ENCODE data around the gene TTC39C. TPM values are rescaled to one million over a fixed set of nuclear protein-coding genes. Genes with fewer than 3 reads are reported as not detected.
"Not testable (repeated sequence)": the region's sequence is repeated elsewhere in the genome, so short reads cannot be mapped to it uniquely, and the experiment has no call there.

TTC39C gene
- total RNA-seq, 1 experiment from 2014 or later: 16.2 TPM

DNA sequence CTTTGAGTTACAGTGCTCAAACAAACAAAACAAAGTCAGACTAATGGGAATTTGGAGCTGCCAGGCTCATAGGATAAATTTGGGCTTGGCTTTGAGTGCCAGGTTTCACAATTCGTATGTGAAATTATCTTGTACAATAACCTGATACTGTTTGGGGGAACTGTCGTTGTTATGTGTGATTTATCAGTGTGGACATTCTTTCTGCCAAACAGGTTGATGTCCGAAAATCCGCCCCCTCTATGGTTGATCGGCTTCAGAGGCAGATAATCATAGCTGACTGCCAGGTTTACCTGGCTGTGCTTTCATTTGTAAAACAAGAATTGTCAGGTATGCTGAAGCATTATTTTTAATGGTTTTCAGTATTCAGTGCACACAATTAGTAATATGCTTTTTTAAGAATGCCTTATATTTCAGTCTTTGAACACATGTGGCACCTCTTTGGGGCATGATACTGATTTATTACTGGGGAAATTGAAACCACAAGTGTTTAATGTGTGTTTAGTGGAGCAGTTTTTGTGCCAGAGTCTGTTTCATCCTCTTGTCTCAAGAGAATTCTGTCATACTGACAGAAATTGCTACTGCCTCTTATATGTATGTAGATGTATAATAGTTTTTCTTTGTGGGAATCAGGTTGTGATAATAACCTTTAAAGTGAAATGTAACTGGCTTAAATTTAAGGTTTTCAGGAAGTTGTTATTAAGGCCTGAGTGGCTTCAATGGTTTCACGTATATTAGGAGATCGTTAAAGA, 54.6 kb downstream of the TTC39C start:
- Histone ChIP-seq H3K27me3 (ENCODE audit: control insufficient read depth, insufficient read depth, low read length) (no peaks in the 10 kb centered on the region), H3K4me3 (ENCODE audit: insufficient read depth, low read depth, low read length) (no peak overlapping the region), H3K36me3 (replicated peaks; ENCODE audit: control insufficient read depth, insufficient read depth, low read length) (peaks cover 8% of the 10 kb centered on the region)
- no peak for DNase-seq

- Histone ChIP-seq H3K4me3 (ENCODE audit: insufficient read depth, low read depth, low read length) (no peak overlapping the region), H3K27me3 (ENCODE audit: control insufficient read depth, insufficient read depth, low read length) (no peaks in the 10 kb centered on the region), H3K36me3 (replicated peaks; ENCODE audit: control insufficient read depth, insufficient read depth, low read length) (peaks cover 8% of the 10 kb centered on the region)
- no peak for DNase-seq
These were observed 56.5 kb downstream of the TTC39C start for GRCh38 chr18:24071029-24071428.

DNA sequence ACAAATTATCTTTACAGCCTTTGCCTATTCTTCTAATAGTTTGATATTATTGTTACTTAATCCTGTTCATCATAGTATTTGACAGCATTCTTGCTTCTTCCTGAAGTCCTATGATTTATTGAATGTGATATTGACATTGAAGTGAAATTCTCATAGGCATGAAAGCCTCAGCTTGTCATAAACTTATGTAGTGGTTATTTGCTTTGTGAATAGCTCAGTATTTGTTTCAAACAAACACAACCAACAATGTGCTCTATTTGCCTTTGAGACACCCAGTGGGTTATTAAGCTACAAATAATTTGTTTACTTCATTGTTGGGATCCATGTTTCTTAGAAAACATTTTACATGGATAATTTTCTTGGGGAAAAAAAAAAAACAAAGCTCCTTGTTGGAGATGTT, 57.2 kb downstream of the TTC39C start:
- Histone ChIP-seq H3K27me3 (ENCODE audit: control insufficient read depth, insufficient read depth, low read length) (no peaks in the 10 kb centered on the region), H3K36me3 (replicated peaks; ENCODE audit: control insufficient read depth, insufficient read depth, low read length) (peaks cover 6% of the 10 kb centered on the region), H3K4me3 (ENCODE audit: insufficient read depth, low read depth, low read length) (no peak overlapping the region)
- DNase-seq: no peak

DNA sequence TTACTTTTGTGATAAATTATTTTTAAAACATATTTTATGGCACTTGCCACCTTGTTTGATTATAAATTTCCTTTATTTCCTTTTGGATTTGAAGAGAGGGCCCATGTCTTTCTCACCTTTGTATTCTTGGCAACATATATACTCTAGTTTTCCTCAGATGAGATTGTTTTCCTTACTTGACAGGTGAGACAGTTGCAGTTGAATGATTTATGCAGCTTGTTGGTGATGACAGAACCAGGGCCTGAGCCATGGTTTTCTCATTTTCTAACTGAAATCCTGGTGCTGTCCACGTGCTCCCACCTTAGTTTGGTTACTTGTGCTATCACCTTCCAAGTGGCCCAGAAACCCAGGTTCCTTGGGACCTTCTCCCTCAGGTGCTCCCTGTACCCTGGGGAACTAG, 58.2 kb downstream of the TTC39C start:
- H3K27me3 ChIP-seq (ENCODE audit: control insufficient read depth, insufficient read depth, low read length): no peaks in the 10 kb centered on the region
- peaks cover 1% of the 10 kb centered on the region; the same call in 1 of the 2 replicates for H3K36me3 ChIP-seq (replicated peaks; ENCODE audit: control insufficient read depth, insufficient read depth, low read length)
- H3K4me3 ChIP-seq (ENCODE audit: insufficient read depth, low read depth, low read length): no peak overlapping the region
- DNase-seq: no peak

DNA sequence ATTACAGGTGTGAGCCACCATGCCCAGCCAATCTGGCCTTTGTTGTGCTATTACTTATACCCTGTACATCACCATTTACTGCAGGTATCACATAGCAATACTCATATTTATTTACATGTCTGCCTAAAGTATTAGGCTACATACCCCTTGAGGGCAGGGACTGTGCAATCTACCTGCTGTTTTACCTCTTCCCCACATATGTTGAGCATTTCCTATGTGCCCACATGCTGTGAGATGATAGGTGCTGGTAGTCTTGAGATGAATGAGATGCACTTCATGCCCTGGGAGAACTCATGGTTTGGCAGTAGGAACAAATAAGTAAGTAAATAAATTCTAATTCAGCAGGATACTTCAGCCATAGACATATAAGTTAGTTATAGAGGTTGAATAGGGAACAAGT, 59.2 kb downstream of the TTC39C start:
- DNase-seq: no peak
- H3K4me3 ChIP-seq (ENCODE audit: insufficient read depth, low read depth, low read length): no peak overlapping the region
- no peaks in the 10 kb centered on the region for H3K27me3 ChIP-seq (ENCODE audit: control insufficient read depth, insufficient read depth, low read length)

DNA sequence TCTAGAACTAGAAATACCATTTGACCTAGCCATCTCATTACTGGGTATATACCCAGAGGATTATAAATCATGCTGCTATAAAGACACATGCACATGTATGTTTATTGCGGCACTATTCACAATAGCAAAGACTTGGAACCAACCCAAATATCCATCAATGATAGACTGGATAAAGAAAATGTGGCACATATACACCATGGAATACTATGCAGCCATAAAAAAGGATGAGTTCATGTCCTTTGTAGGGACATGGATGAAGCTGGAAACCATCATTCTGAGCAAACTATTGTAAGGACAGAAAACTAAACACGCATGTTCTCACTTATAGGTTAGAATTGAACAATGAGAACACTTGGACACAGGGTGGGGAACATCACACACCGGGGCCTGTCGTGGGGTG, 60.2 kb downstream of the TTC39C start:
- H3K36me3 ChIP-seq (replicated peaks; ENCODE audit: control insufficient read depth, insufficient read depth, low read length); H3K27me3 ChIP-seq (ENCODE audit: control insufficient read depth, insufficient read depth, low read length); DNase-seq; H3K4me3 ChIP-seq (ENCODE audit: insufficient read depth, low read depth, low read length): not testable (repeated sequence)

More for the DNA sequence above, 59.2 kb downstream of the TTC39C start:
- peaks cover 1% of the 10 kb centered on the region; the same call in 1 of the 2 replicates for H3K36me3 ChIP-seq (replicated peaks; ENCODE audit: control insufficient read depth, insufficient read depth, low read length)

DNA sequence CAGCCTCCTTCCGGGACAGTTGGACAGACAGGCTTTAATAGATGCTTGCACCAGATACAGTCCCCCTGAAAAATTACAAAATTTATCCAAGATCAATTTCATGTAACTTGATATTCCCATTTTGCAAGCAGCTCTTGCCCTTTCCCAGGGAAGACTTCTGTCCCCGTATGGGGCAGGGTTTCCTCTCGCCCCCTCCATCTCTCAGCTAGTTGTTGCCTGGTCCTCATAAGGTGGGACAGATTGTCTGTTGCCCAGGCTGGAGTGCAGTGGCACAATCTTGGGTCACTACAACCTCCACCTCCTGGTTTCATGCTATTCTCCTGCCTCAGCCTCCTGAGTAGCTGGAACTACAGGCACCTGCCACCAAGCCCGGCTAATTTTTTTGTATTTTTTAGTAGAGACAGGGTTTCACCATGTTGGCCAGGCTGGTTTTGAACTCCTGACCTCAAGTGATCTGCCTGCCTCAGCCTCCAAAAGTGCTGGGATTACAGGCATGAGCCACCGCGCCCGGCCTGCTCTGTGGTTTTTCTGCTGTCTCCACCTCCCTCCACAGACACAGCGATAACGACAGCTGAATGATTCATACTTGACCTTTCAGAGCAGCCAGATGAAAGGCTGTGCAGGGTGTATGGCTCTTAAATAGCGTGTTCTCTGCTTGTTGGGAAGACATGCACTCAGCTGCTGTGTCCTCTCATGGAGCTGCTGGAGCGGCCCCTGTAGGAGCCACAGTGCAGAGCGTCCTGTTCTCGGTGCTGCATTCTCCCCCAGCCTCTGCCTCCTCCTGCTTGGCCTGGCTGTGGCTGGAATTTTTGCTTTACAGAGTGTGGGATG, 61.4 kb downstream of the TTC39C start:
- no peak overlapping the region for H3K4me3 ChIP-seq (ENCODE audit: insufficient read depth, low read depth, low read length)
- peaks cover 7% of the 10 kb centered on the region for H3K36me3 ChIP-seq (replicated peaks; ENCODE audit: control insufficient read depth, insufficient read depth, low read length)
- DNase-seq: peak; percentile 60
- H3K27me3 ChIP-seq (ENCODE audit: control insufficient read depth, insufficient read depth, low read length): no peaks in the 10 kb centered on the region

DNA sequence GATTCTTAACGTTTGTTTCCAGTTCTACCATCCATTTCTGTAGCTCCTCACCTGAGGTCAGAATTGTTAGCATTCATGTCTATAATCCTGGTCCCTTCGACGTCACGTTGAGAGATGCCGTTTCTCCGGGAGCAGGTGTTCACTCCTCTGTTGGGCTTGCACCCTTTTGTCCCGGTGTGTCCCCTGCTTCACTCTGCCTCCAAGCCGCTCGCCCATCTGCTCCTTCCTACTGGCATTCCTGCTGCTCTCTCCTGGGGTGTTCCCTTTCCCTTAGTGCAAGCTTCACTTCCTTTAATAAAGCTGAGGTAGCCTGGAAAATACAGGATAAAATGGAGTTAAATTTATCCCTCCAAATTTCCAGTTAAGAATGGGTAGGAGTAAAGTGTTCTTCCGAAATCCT, 62.4 kb downstream of the TTC39C start:
- no peak for DNase-seq
- no peaks in the 10 kb centered on the region for H3K27me3 ChIP-seq (ENCODE audit: control insufficient read depth, insufficient read depth, low read length)
- H3K36me3 ChIP-seq (replicated peaks; ENCODE audit: control insufficient read depth, insufficient read depth, low read length): peaks cover 7% of the 10 kb centered on the region
- H3K4me3 ChIP-seq (ENCODE audit: insufficient read depth, low read depth, low read length): no peak overlapping the region

DNA sequence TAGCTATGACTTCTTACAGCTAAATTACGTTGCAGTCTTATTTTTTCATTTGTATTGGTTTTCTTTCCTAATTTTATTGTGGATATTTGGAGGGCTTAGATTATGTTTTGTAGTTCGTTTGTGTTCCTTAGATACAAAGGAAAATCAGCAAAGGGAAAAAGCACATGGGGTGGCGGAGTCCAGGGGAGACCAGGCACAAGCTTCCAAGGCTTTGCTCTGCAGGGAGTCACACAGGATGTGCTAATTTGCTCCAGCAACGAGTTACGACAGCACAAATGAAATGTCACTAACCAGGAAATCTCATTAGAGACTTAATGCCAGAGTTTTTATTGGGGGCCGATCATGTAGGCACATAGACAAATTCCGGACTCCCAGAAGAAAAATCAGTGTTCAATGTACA, 63.8 kb downstream of the TTC39C start:
- no peak for DNase-seq
- Histone ChIP-seq H3K27me3 (ENCODE audit: control insufficient read depth, insufficient read depth, low read length) (no peaks in the 10 kb centered on the region), H3K36me3 (replicated peaks; ENCODE audit: control insufficient read depth, insufficient read depth, low read length) (peaks cover 5% of the 10 kb centered on the region), H3K4me3 (ENCODE audit: insufficient read depth, low read depth, low read length) (no peak overlapping the region)

- DNase-seq: no peak
- no peaks in the 10 kb centered on the region for H3K27me3 ChIP-seq (ENCODE audit: control insufficient read depth, insufficient read depth, low read length)
- H3K4me3 ChIP-seq (ENCODE audit: insufficient read depth, low read depth, low read length): no peak overlapping the region
- peaks cover 7% of the 10 kb centered on the region for H3K36me3 ChIP-seq (replicated peaks; ENCODE audit: control insufficient read depth, insufficient read depth, low read length)
These were observed 66.3 kb downstream of the TTC39C start for GRCh38 chr18:24080861-24081260.

DNA sequence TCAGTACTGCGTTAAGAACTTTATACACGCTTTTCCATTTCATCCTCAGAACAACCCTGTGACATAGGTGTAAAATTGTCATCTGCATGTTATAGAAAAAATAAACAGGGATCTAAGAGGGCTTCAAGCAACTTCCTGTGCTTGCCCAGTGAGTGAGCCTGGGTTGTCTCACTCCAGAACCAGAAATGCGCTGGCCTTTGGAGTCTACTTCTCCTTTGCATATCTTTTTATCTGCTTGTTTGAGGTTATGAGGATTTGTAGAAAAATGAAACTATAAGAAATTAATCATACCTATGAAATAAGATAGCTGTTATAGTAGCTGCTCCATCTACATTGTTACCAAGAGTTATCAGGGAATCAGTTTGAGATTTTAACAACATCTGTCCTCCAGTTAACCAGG, 69.0 kb downstream of the TTC39C start:
- no peak for DNase-seq
- Histone ChIP-seq H3K36me3 (replicated peaks; ENCODE audit: control insufficient read depth, insufficient read depth, low read length) (peaks cover 11% of the 10 kb centered on the region), H3K27me3 (ENCODE audit: control insufficient read depth, insufficient read depth, low read length) (no peaks in the 10 kb centered on the region), H3K4me3 (ENCODE audit: insufficient read depth, low read depth, low read length) (no peak overlapping the region)

GRCh38 chr18:24086082-24086481, 71.5 kb downstream of the TTC39C start:
- H3K36me3 ChIP-seq (replicated peaks; ENCODE audit: control insufficient read depth, insufficient read depth, low read length): peaks cover 5% of the 10 kb centered on the region
- no peaks in the 10 kb centered on the region for H3K27me3 ChIP-seq (ENCODE audit: control insufficient read depth, insufficient read depth, low read length)
- no peak overlapping the region for H3K4me3 ChIP-seq (ENCODE audit: insufficient read depth, low read depth, low read length)
- no peak for DNase-seq

GRCh38 chr18:24089076-24089475, 74.5 kb downstream of the TTC39C start:
- H3K4me3 ChIP-seq (ENCODE audit: insufficient read depth, low read depth, low read length): no peak overlapping the region
- DNase-seq: no peak
- peaks cover 5% of the 10 kb centered on the region for H3K36me3 ChIP-seq (replicated peaks; ENCODE audit: control insufficient read depth, insufficient read depth, low read length)
- no peaks in the 10 kb centered on the region for H3K27me3 ChIP-seq (ENCODE audit: control insufficient read depth, insufficient read depth, low read length)

DNA sequence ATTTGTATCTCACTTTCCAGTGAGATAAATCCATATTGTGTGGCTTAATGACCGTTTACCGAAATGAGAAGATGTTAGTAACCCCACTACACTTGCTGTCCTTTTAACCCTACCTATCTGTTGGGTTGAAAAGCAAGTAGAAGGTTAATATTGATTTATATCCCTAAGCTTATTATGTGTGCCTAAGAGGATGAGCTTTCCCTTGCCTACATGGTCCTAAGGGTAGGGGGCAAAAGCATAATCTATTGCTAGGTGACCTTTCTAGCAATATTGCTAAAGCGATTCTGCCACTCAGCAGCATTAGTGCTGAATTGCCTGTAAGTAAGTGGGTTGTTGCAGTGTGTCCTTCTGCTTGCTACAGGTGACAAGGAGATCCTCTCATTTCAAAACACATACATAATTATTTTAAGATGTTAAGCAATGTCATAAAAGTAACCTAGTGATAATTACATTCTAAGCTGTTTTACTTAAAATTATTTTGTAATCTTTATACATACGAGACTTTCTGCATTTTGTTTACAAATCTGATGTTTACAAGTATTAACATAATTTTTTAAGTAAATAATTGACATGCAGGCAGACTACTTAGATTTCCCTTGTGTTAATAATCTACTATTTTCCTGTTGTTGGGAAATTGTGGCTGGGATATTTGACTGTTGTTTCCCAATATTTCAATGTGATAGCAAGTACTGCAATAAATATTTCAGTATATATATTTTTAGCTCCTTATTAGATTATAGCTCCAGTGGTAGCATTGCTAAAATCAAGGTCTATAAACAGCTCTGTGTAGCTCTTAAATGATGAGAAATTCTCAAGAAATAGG, 75.2 kb downstream of the TTC39C start:
- DNase-seq: no peak
- peaks cover 5% of the 10 kb centered on the region for H3K36me3 ChIP-seq (replicated peaks; ENCODE audit: control insufficient read depth, insufficient read depth, low read length)
- no peak overlapping the region for H3K4me3 ChIP-seq (ENCODE audit: insufficient read depth, low read depth, low read length)
- no peaks in the 10 kb centered on the region for H3K27me3 ChIP-seq (ENCODE audit: control insufficient read depth, insufficient read depth, low read length)
